HFF-Myc (cell line): ENCODE measurements around the gene FNDC7.

ENCODE experiments used
- DNase-seq: peaks from one replicate; pipeline ENCODE4 v3.0.0-alpha.2; 2011; ENCODE audit warnings: low read depth; ENCODE audit errors: extremely low read depth
- H3K4me3 ChIP-seq: replicated peaks from 2 replicates; pipeline ENCODE4 v1.5.1; 2011; ENCODE audit warnings: low read depth, mild to moderate bottlenecking, control low read depth, low read length
- CTCF ChIP-seq: IDR thresholded peaks from 2 replicates; pipeline ENCODE4 v1.5.1; 2012; ENCODE audit warnings: mild to moderate bottlenecking, low read depth, low read length, control low read depth; ENCODE audit errors: missing control alignments

The FNDC7 gene

DNA sequence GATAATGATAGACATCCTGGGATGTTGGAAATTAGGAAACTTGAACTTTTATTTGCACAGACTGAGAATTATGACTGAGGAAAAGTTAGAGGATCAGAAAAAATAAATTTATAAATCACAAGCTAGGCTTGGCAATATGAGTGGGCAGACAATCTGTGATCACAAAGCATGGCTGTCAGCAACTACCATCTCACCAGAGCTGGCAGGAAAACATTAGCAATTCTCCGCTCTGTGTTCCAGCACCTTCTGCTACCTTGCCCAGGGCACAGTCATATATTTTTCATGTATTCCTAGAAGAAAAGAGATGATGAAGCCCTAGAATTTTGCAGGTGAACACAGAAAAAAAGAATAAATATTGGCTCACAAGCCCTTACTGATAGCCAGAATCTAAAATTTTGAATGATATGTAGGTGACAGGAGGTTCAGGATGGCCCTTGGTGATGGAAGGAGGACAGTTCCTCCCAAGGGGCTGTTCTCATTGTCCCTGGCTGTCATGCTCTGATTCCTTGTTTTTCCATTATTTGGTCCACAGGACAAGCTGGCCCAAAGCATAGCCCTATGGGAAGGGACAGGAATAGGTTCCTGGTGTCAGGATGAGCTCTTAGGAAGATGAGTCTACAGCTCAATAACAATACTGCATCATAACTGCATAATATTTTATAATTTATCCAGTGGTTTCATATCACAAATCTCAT is 21.6 kb downstream of the FNDC7 start:
- no peak for TF ChIP-seq CTCF
- DNase-seq, result no peak
- no peak overlapping the region for H3K4me3 ChIP-seq

GRCh38 chr1:108742253-108742652 is 29.5 kb downstream of the FNDC7 start:
- H3K4me3 ChIP-seq, result no peak overlapping the region
- DNase-seq, result no peak
- TF ChIP-seq CTCF, result no peak

- DNase-seq, result no peak
- TF ChIP-seq CTCF, result no peak
- no peak overlapping the region; the same call in 1 of the 2 replicates for H3K4me3 ChIP-seq
Measured at GRCh38 chr1:108745980-108746381, 33.3 kb downstream of the FNDC7 start.

GRCh38 chr1:108746382-108747170 is 33.9 kb downstream of the FNDC7 start, which contains the start of gene STXBP3:
Gene STXBP3, plus strand, starts transcription at chr1:108746674. Its CDS starts 64 bp downstream, at chr1:108746738.
- TF ChIP-seq CTCF, result peak; percentile 97
- H3K4me3 ChIP-seq, result peak within 1 kb of the TSS; percentile 85
- peak; percentile 94 for DNase-seq

- DNase-seq, result peak; percentile 45
- TF ChIP-seq CTCF, result no peak
- H3K4me3 ChIP-seq, result peak overlapping the region; percentile 85
Measured at GRCh38 chr1:108747171-108747850, 34.6 kb downstream of the FNDC7 start.

DNA sequence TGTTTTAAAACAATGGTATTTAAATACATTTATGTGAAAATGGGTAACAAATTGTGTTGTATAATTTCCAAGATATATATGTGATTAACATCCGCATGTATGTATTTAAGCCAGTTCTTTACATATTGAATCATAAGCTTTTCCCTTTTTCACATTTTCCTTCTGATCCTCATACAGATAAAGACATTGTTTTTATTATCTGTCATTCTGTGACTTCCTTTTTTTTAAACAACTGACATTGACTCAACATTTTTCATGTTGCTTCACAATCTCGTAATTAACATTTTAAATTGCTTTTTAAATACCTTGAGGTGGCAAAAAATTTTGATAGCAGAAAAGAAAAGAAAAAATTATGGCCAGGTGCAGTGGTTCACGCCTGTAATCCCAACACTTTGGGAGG is 35.2 kb downstream of the FNDC7 start:
- no peak for DNase-seq
- no peak for TF ChIP-seq CTCF
- peak overlapping the region; percentile 85; the same call in 1 of the 2 replicates for H3K4me3 ChIP-seq
